LHCN-M2 (cell line): Measurements from ENCODE around the gene ZNF594. TPM values are rescaled to one million over a fixed set of nuclear protein-coding genes. Genes with fewer than 3 reads are reported as not detected.
A peak's percentile ranks its signal among the peaks of the same experiment; 100 is the strongest.
"Not testable (repeated sequence)": the region's sequence is repeated elsewhere in the genome, so short reads cannot be mapped to it uniquely, and the experiment has no call there.

Source experiments
- DNase-seq: peaks from one replicate; pipeline ENCODE4 v3.0.0-alpha.2; 2012; ENCODE audit warnings: low read depth
- polyA plus RNA-seq: library from polyadenylated mRNA; unstranded; fragments of >200 nt; gene quantifications from one replicate; pipeline ENCODE4 v1.2.1, GENCODE V29; 2012; ENCODE audit warnings: missing spikeins
- total RNA-seq: library from RNA; depleted of rRNA; stranded (reverse); fragments of >200 nt; gene quantifications from 2 replicates; pipeline ENCODE4 v1.2.3, GENCODE V29; 2014; rRNA removed

ZNF594 gene
- 3.5 and 7.6 TPM in 2 replicates for total RNA-seq
- polyA plus RNA-seq, result 0.94 TPM

GRCh38 chr17:5191541-5192417 lies at the start of gene ZNF594:
Gene ZNF594, minus strand, starts transcription at chr17:5191868. Its CDS starts 7,612 bp downstream, at chr17:5184256.
- DNase-seq, result peak; percentile 90

GRCh38 chr17:5239769-5240168 lies 48.1 kb upstream of the ZNF594 start:
- not testable (repeated sequence) for DNase-seq

GRCh38 chr17:5238333-5238732 lies 46.7 kb upstream of the ZNF594 start:
- no peak for DNase-seq

GRCh38 chr17:5237541-5238016 lies 45.9 kb upstream of the ZNF594 start:
- peak; percentile 66 for DNase-seq

- DNase-seq, result no peak
Measured at GRCh38 chr17:5236938-5237540, 45.4 kb upstream of the ZNF594 start.

GRCh38 chr17:5234645-5235576 lies 43.2 kb upstream of the ZNF594 start, which contains the start of gene SCIMP:
Gene SCIMP, minus strand, starts transcription at chr17:5234860. Its CDS starts 105 bp downstream, at chr17:5234755.
- DNase-seq, result no peak

- DNase-seq, result not testable (repeated sequence)
Measured at GRCh38 chr17:5233492-5233891, 41.8 kb upstream of the ZNF594 start.

GRCh38 chr17:5226940-5227878 lies 35.5 kb upstream of the ZNF594 start:
- DNase-seq, result no peak

GRCh38 chr17:5225668-5226457 lies 34.2 kb upstream of the ZNF594 start:
- no peak for DNase-seq

GRCh38 chr17:5221912-5222311 lies 30.2 kb upstream of the ZNF594 start:
- not testable (repeated sequence) for DNase-seq

GRCh38 chr17:5220074-5220473 lies 28.4 kb upstream of the ZNF594 start:
- no peak for DNase-seq

- no peak for DNase-seq
Measured at GRCh38 chr17:5219536-5219935, 27.9 kb upstream of the ZNF594 start.

GRCh38 chr17:5217562-5217961 lies 25.9 kb upstream of the ZNF594 start:
- DNase-seq, result not testable (repeated sequence)

- no peak for DNase-seq
Measured at GRCh38 chr17:5211458-5211857, 19.8 kb upstream of the ZNF594 start.

- no peak for DNase-seq
Measured at GRCh38 chr17:5210614-5211252, 19.1 kb upstream of the ZNF594 start.

- DNase-seq, result no peak
Measured at GRCh38 chr17:5210091-5210490, 18.4 kb upstream of the ZNF594 start.

- DNase-seq, result no peak
Measured at GRCh38 chr17:5209396-5209795, 17.7 kb upstream of the ZNF594 start.

GRCh38 chr17:5203908-5204294 lies 12.2 kb upstream of the ZNF594 start:
- peak; percentile 42 for DNase-seq
